DMS114 treated with DMSO at 0.1 percent for 48 hours (cell line): Measurements from ENCODE around the gene TBX21.
A peak's percentile ranks its signal among the peaks of the same experiment; 100 is the strongest.
"Not testable (repeated sequence)": the region's sequence is repeated elsewhere in the genome, so short reads cannot be mapped to it uniquely, and the experiment has no call there.

Experiments
- DNase-seq: peaks from one replicate; lab custom pipeline; 2025; ENCODE audit not compliant: unreplicated experiment; lab: John Stamatoyannopoulos, UW

TBX21 gene

GRCh38 chr17:47762728-47763127 lies 29.7 kb downstream of the TBX21 start:
- DNase-seq = no peak

DNA sequence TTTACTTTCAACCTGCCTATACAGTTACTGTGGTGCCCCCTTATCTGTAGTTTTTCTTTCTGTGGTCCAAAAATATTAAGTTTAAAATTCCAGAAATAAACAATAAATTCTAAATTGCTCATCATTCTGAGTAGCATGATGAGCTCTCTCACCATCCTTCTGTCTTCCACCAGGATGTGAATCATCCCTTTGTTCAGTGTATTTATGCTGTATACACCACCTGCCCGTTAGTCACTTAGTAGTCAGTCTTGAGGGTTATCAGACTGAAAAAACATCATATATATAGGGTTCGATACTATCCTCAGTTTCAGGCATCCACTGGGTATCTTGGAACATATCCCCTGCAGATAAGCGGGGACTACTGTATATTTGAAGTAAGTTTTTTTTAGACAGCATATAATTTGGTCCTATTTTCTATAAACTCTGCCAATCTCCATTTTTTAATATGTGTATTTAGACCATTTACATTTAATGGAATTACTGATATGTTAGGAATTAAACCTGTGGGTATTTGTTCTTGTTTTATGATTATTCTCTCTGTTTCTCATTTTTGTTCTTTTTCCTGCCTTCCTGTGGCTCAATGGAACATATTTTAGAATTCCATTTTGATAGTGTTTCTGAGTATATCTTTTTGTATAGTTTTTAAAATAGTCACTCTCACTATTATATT lies 31.0 kb downstream of the TBX21 start:
- no peak for DNase-seq

DNA sequence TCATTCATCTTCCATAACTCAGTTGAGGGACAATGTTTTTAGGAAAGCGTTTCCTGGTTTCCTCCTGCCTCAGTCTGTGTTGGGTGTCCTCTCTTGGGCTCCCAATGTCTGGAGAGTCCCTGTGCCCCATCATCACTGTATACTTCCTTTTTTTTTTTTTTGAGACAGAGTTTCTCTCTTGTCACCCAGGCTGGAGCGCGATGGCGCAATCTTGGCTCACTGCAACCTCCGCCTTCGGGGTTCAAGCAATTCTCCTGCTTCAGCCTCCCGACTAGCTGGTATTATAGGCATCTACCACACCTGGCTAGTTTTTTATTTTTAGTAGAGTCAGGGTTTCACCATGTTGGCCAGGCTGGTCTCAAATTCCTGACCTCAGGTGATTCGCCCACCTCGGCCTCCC lies 40.6 kb downstream of the TBX21 start:
- DNase-seq = not testable (repeated sequence)

GRCh38 chr17:47774331-47774730 lies 41.3 kb downstream of the TBX21 start:
- no peak for DNase-seq

- no peak for DNase-seq
Measured at GRCh38 chr17:47774987-47775580, 42.0 kb downstream of the TBX21 start.

DNA sequence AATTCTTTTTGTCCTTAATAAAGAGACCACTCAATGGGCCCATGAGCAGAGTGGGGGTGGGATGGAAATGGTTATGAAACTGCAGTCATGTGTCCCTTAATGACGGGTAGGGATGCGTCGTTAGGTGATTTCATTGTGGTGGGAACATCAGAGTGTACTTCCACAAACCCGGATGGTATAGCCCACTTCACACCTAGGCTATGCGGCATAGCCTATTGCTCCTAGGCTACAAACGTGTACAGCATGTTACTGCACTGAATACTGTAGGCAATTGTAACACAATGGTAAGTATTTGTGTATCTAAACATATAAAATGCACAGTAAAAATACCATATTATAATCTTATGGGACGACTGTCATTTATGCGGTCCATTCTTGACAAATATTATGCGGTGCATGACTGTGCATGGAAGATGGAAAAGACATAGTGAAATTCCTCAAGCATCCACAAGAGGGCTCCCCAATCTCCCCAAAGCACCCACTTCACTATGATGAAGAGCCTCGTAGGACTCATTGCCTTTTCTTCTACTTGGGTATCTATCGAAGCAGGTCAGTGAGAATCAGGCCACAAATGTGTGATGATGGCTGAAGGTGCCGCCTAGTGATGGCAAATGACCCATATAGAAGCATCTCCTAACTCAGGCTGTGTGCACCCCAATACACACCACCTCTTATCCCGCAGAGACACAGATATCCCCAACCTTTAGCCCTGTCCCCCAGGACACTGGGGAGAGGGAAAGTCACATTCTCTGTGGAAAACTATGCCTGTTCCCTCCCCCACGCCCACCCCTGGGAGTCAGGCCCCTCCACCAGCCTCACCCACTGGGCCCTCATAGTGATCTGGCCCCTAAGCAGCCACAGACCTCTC lies 43.5 kb downstream of the TBX21 start:
- DNase-seq = peak; percentile 40

GRCh38 chr17:47778184-47778635 lies 45.2 kb downstream of the TBX21 start:
- DNase-seq = no peak

DNA sequence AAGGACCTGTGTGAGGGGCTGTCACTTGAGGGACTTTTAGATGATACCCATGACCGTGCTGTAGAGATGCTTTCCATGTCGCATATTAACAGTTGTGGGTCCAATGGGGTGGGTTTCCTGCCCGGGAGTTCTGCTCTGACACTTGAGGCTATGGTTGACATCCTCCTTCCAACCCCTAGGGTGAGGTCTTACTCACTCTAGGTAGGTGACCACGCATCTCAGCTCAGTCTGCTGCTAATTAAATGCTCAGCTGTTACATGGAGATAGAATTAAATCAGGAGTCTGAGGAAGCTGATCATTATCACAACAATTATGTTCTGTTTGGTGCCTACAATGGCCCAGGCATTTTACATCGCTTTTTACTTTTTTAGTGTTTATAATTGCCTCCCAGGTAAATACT lies 48.4 kb downstream of the TBX21 start:
- no peak for DNase-seq

GRCh38 chr17:47785538-47786123 lies 52.6 kb downstream of the TBX21 start:
- no peak for DNase-seq

DNA sequence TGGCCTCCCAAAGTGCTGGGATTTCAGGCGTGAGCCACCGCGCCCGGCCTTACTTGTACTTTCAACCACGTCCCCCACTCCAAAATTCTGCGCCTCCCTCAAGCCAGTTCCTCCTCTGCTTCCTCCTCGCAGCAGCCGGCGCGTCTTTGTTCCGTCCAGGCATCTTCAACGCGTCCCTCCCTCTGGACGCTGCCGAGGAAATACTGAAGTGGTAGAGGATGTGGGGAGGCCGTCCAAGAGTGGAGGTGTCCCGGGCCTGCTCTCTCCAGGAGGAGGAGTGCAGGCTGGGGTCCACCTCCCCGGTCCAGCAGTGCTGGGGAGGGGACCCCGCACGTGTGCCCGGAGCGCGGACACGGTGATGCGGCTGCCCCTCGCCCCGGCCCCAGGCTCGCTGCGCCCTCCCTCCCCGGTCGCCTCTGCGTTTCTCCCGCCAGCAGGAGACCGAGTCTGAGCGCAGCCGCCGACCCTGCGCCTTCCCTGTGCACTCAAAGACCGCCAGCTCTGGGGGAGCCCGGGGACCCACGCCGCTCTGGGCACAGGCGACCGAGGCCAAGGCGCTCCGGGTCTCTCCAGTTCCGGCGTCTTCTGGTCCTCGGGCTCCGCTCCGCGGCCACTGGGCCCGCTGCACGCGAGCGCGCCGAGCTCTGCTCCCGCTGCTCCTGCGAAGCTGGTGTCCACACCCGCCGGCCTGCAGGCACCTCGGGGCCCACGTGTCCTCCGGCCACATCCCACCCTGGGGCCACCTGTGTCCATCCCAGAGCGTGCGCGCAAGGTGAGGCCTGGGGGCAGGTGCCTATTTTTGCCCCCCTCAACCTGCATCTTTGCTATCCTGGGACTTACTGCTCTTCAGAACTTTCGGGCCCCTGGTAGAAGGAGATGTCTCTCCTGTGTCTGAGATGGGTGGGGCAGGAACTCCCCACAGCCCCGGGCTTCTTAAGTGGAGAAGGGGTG lies 56.9 kb downstream of the TBX21 start:
- DNase-seq = peak; percentile 32

DNA sequence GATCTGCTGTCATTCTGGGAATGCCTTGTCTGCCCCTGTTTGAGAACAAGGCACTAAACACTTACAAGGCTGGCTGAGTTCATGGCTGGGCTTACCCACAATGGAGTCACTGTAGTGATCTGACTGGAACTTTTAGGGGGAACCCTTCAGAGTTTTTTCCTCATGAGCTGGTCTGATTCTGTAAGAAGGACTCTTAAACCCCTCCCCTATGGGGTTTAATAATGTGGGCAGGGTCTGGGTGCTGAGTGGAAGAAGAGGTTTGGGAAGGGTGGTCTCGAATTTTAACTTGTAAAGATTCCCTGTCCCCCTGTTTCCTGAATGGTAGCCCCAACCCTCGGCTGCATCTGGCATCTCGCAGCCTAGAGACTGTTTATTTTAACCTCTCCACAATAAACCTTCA lies 58.0 kb downstream of the TBX21 start:
- DNase-seq = no peak

GRCh38 chr17:47792457-47792856 lies 59.4 kb downstream of the TBX21 start:
- no peak for DNase-seq

- DNase-seq = no peak
Measured at GRCh38 chr17:47792979-47793378, 59.9 kb downstream of the TBX21 start.
